Ecto neural progenitor cell (in vitro differentiated cells): ENCODE data around the gene PEPD.

Experiments
- DNase-seq: peaks from one replicate; pipeline ENCODE4 v3.0.0-alpha.2; 2018; ENCODE audit warnings: low spot score

PEPD gene

GRCh38 chr19:33395561-33396550 lies 125.7 kb downstream of the PEPD start:
- no peak for DNase-seq

- no peak for DNase-seq
Measured at GRCh38 chr19:33394723-33395560, 126.6 kb downstream of the PEPD start.

- DNase-seq = no peak
Measured at GRCh38 chr19:33394006-33394722, 127.4 kb downstream of the PEPD start.

GRCh38 chr19:33393286-33394005 lies 128.1 kb downstream of the PEPD start:
- no peak for DNase-seq

- DNase-seq = no peak
Measured at GRCh38 chr19:33392341-33393285, 129.0 kb downstream of the PEPD start.

GRCh38 chr19:33391631-33392249 lies 129.9 kb downstream of the PEPD start:
- no peak for DNase-seq

- no peak for DNase-seq
Measured at GRCh38 chr19:33390908-33391630, 130.5 kb downstream of the PEPD start.

- DNase-seq = no peak
Measured at GRCh38 chr19:33390101-33390907, 131.3 kb downstream of the PEPD start.

- no peak for DNase-seq
Measured at GRCh38 chr19:33389421-33390100, 132.0 kb downstream of the PEPD start.

- no peak for DNase-seq
Measured at GRCh38 chr19:33388725-33389420, 132.7 kb downstream of the PEPD start.

GRCh38 chr19:33388231-33388724 lies 133.3 kb downstream of the PEPD start:
- DNase-seq = no peak

- no peak for DNase-seq
Measured at GRCh38 chr19:33387351-33388230, 134.0 kb downstream of the PEPD start.

- no peak for DNase-seq
Measured at GRCh38 chr19:33386361-33386858, 135.2 kb downstream of the PEPD start.

- DNase-seq = no peak
Measured at GRCh38 chr19:33385956-33386355, 135.6 kb downstream of the PEPD start.

- no peak for DNase-seq
Measured at GRCh38 chr19:33384983-33385382, 136.6 kb downstream of the PEPD start.
